Activated naive CD8-positive, alpha-beta T cell treated with anti-CD3 and anti-CD28 coated beads, Interleukin-2, amount 50 U/mL, for 24 hours (primary cell): ENCODE results near the gene ZNRF1.

Experiments used
- ATAC-seq: fragments of 150-1000 bp; cut with Tn5 transposase; one replicate; pipeline ENCODE4 v1.10.0; 2021
- DNase-seq: peaks from one replicate; pipeline ENCODE4 v3.0.0; 2021
- H3K27ac Mint-ChIP-seq: one replicate; pipeline ENCODE4 v1.8.0; 2021; ENCODE audit warnings: mild to moderate bottlenecking, mixed read lengths
- H3K27me3 Mint-ChIP-seq: one replicate; pipeline ENCODE4 v1.8.0; 2021; ENCODE audit warnings: mixed read lengths
- H3K36me3 Mint-ChIP-seq: one replicate; pipeline ENCODE4 v1.8.0; 2021; ENCODE audit warnings: low read depth, mixed read lengths
- H3K4me1 Mint-ChIP-seq: one replicate; pipeline ENCODE4 v1.8.0; 2021; ENCODE audit warnings: mixed read lengths
- H3K4me3 Mint-ChIP-seq: one replicate; pipeline ENCODE4 v1.8.0; 2021; ENCODE audit warnings: mild to moderate bottlenecking, moderate library complexity, mixed read lengths
- H3K9me3 Mint-ChIP-seq: one replicate; pipeline ENCODE4 v1.8.0; 2021; ENCODE audit warnings: mixed read lengths

Gene ZNRF1

GRCh38 chr16:75106351-75107274, 107.8 kb downstream of the ZNRF1 start:
- Mint-ChIP-seq H3K27ac (no peak overlapping the region), H3K9me3 (peaks cover 6% of the 10 kb centered on the region), H3K36me3 (peaks cover 5% of the 10 kb centered on the region), H3K27me3 (peaks cover under 1% of the 10 kb centered on the region), H3K4me3 (no peak overlapping the region), H3K4me1 (peaks cover 56% of the 10 kb centered on the region)
- DNase-seq (no peak), ATAC-seq (no peak)

- Mint-ChIP-seq H3K27me3 (peaks cover 7% of the 10 kb centered on the region), H3K27ac (no peak overlapping the region), H3K4me1 (peaks cover 60% of the 10 kb centered on the region), H3K9me3 (peaks cover 6% of the 10 kb centered on the region), H3K36me3 (peaks cover 5% of the 10 kb centered on the region), H3K4me3 (no peak overlapping the region)
- DNase-seq (no peak), ATAC-seq (no peak)
Measured at GRCh38 chr16:75107505-75107904, 108.7 kb downstream of the ZNRF1 start.

- H3K36me3 Mint-ChIP-seq = peaks cover 5% of the 10 kb centered on the region
- ATAC-seq = peak; percentile 77
- peak overlapping the region; percentile 83 for H3K27ac Mint-ChIP-seq
- peak overlapping the region; percentile 69 for H3K4me3 Mint-ChIP-seq
- peak; percentile 84 for DNase-seq
- peaks cover 13% of the 10 kb centered on the region for H3K27me3 Mint-ChIP-seq
- H3K4me1 Mint-ChIP-seq = peaks cover 60% of the 10 kb centered on the region
- H3K9me3 Mint-ChIP-seq = peaks cover 4% of the 10 kb centered on the region
Measured at GRCh38 chr16:75108792-75109731, 110.2 kb downstream of the ZNRF1 start.

GRCh38 chr16:75109732-75110243, 111.0 kb downstream of the ZNRF1 start:
- Mint-ChIP-seq H3K4me1 (peaks cover 53% of the 10 kb centered on the region), H3K36me3 (peaks cover 1% of the 10 kb centered on the region), H3K4me3 (peak overlapping the region; percentile 69), H3K27me3 (peaks cover 13% of the 10 kb centered on the region), H3K27ac (peak overlapping the region; percentile 83), H3K9me3 (no peaks in the 10 kb centered on the region)
- no peak for DNase-seq
- ATAC-seq = no peak

- H3K36me3 Mint-ChIP-seq = peaks cover 1% of the 10 kb centered on the region
- DNase-seq (peak; percentile 83), ATAC-seq (peak; percentile 59)
- H3K9me3 Mint-ChIP-seq = no peaks in the 10 kb centered on the region
- peaks cover 13% of the 10 kb centered on the region for H3K27me3 Mint-ChIP-seq
- peak overlapping the region; percentile 69 for H3K4me3 Mint-ChIP-seq
- peaks cover 50% of the 10 kb centered on the region for H3K4me1 Mint-ChIP-seq
- H3K27ac Mint-ChIP-seq = peak overlapping the region; percentile 43
Measured at GRCh38 chr16:75110637-75111513, 112.1 kb downstream of the ZNRF1 start.

- Mint-ChIP-seq H3K9me3 (no peaks in the 10 kb centered on the region), H3K27me3 (peaks cover 13% of the 10 kb centered on the region), H3K36me3 (peaks cover 1% of the 10 kb centered on the region), H3K4me1 (peaks cover 48% of the 10 kb centered on the region), H3K27ac (peak overlapping the region; percentile 43), H3K4me3 (no peak overlapping the region)
- ATAC-seq (peak; percentile 3), DNase-seq (no peak)
Measured at GRCh38 chr16:75111514-75111940, 112.7 kb downstream of the ZNRF1 start.

- ATAC-seq (no peak), DNase-seq (no peak)
- Mint-ChIP-seq H3K36me3 (peaks cover 1% of the 10 kb centered on the region), H3K27ac (no peak overlapping the region), H3K4me1 (peaks cover 47% of the 10 kb centered on the region), H3K27me3 (peaks cover 13% of the 10 kb centered on the region), H3K9me3 (no peaks in the 10 kb centered on the region), H3K4me3 (no peak overlapping the region)
Measured at GRCh38 chr16:75111961-75112733, 113.3 kb downstream of the ZNRF1 start.

- DNase-seq = no peak
- H3K27ac Mint-ChIP-seq = no peak overlapping the region
- H3K36me3 Mint-ChIP-seq = peaks cover 1% of the 10 kb centered on the region
- H3K27me3 Mint-ChIP-seq = peaks cover 13% of the 10 kb centered on the region
- H3K4me1 Mint-ChIP-seq = peaks cover 44% of the 10 kb centered on the region
- H3K9me3 Mint-ChIP-seq = no peaks in the 10 kb centered on the region
- ATAC-seq = no peak
- H3K4me3 Mint-ChIP-seq = no peak overlapping the region
Measured at GRCh38 chr16:75112734-75113491, 114.1 kb downstream of the ZNRF1 start.

GRCh38 chr16:75113541-75114121, 114.8 kb downstream of the ZNRF1 start:
- Mint-ChIP-seq H3K36me3 (peaks cover 1% of the 10 kb centered on the region), H3K4me3 (no peak overlapping the region), H3K9me3 (no peaks in the 10 kb centered on the region), H3K4me1 (peaks cover 38% of the 10 kb centered on the region), H3K27me3 (peaks cover 13% of the 10 kb centered on the region), H3K27ac (no peak overlapping the region)
- DNase-seq (no peak), ATAC-seq (no peak)

GRCh38 chr16:75114179-75114945, 115.5 kb downstream of the ZNRF1 start:
- H3K9me3 Mint-ChIP-seq = no peaks in the 10 kb centered on the region
- no peak for DNase-seq
- no peak overlapping the region for H3K4me3 Mint-ChIP-seq
- H3K27me3 Mint-ChIP-seq = peaks cover 13% of the 10 kb centered on the region
- H3K36me3 Mint-ChIP-seq = no peaks in the 10 kb centered on the region
- no peak for ATAC-seq
- H3K4me1 Mint-ChIP-seq = peaks cover 31% of the 10 kb centered on the region
- no peak overlapping the region for H3K27ac Mint-ChIP-seq

- H3K36me3 Mint-ChIP-seq = no peaks in the 10 kb centered on the region
- no peaks in the 10 kb centered on the region for H3K9me3 Mint-ChIP-seq
- no peak overlapping the region for H3K4me3 Mint-ChIP-seq
- no peak overlapping the region for H3K27ac Mint-ChIP-seq
- DNase-seq (no peak), ATAC-seq (no peak)
- H3K27me3 Mint-ChIP-seq = peaks cover 13% of the 10 kb centered on the region
- H3K4me1 Mint-ChIP-seq = peaks cover 22% of the 10 kb centered on the region
Measured at GRCh38 chr16:75114946-75115825, 116.4 kb downstream of the ZNRF1 start.
